ENCODE results near the gene TENM4. TPM values are rescaled to one million over a fixed set of nuclear protein-coding genes. Genes with fewer than 3 reads are reported as not detected.
A peak's percentile ranks its signal among the peaks of the same experiment; 100 is the strongest.

The TENM4 gene
- total RNA-seq, 1 experiment from 2014 or later: 25.0 TPM

DNA sequence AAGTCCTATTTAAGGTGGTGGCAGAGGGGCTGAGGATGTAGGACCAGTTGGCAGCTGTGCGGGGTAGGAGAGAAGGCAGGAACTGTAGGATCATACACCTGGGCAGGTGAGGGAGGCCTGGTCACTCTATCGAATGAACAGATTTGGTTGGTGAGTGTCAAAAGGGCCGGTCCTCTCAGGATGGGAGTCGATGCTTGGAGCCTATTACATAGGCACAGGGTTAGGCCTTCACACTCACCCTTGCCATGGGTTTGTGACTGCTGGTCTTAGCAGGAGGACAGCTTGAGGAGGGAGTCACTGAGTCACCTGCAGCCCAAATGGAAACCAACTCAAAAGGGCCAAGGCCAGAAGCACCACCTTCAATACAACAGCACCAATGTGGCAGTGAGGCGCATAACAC is 786.0 kb downstream of the TENM4 start (continued):
- TF ChIP-seq GRHL2 (CRISPR knock-in tag; IDR thresholded peaks at IDR 0.05; ENCODE audit: insufficient replicate concordance, severe bottlenecking): no peak
- TF ChIP-seq, protein P1, sequence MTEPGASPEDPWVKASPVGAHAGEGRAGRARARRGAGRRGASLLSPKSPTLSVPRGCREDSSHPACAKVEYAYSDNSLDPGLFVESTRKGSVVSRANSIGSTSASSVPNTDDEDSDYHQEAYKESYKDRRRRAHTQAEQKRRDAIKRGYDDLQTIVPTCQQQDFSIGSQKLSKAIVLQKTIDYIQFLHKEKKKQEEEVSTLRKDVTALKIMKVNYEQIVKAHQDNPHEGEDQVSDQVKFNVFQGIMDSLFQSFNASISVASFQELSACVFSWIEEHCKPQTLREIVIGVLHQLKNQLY (CRISPR knock-in tag; IDR thresholded peaks at IDR 0.05): no peak
- TF ChIP-seq GTF2I (CRISPR knock-in tag; conservative IDR thresholded peaks at IDR 0.05): no peak
- TF ChIP-seq, protein P2, sequence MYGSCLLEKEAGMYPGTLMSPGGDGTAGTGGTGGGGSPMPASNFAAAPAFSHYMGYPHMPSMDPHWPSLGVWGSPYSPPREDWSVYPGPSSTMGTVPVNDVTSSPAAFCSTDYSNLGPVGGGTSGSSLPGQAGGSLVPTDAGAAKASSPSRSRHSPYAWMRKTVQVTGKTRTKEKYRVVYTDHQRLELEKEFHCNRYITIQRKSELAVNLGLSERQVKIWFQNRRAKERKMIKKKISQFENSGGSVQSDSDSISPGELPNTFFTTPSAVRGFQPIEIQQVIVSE (CRISPR knock-in tag; IDR thresholded peaks at IDR 0.05; ENCODE audit: borderline replicate concordance): no peak
- TF ChIP-seq JAZF1 (CRISPR knock-in tag; IDR thresholded peaks at IDR 0.05): no peak
- TF ChIP-seq, protein P3, sequence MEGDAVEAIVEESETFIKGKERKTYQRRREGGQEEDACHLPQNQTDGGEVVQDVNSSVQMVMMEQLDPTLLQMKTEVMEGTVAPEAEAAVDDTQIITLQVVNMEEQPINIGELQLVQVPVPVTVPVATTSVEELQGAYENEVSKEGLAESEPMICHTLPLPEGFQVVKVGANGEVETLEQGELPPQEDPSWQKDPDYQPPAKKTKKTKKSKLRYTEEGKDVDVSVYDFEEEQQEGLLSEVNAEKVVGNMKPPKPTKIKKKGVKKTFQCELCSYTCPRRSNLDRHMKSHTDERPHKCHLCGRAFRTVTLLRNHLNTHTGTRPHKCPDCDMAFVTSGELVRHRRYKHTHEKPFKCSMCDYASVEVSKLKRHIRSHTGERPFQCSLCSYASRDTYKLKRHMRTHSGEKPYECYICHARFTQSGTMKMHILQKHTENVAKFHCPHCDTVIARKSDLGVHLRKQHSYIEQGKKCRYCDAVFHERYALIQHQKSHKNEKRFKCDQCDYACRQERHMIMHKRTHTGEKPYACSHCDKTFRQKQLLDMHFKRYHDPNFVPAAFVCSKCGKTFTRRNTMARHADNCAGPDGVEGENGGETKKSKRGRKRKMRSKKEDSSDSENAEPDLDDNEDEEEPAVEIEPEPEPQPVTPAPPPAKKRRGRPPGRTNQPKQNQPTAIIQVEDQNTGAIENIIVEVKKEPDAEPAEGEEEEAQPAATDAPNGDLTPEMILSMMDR (IDR thresholded peaks at IDR 0.05): no peak
- TF ChIP-seq TEAD1 (CRISPR knock-in tag; IDR thresholded peaks at IDR 0.05): no peak
- TF ChIP-seq, protein P4, sequence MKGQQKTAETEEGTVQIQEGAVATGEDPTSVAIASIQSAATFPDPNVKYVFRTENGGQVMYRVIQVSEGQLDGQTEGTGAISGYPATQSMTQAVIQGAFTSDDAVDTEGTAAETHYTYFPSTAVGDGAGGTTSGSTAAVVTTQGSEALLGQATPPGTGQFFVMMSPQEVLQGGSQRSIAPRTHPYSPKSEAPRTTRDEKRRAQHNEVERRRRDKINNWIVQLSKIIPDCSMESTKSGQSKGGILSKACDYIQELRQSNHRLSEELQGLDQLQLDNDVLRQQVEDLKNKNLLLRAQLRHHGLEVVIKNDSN (CRISPR knock-in tag; IDR thresholded peaks at IDR 0.05): no peak
- TF ChIP-seq RELA (CRISPR knock-in tag; IDR thresholded peaks at IDR 0.05; ENCODE audit: borderline replicate concordance): no peak
- TF ChIP-seq, protein P5, sequence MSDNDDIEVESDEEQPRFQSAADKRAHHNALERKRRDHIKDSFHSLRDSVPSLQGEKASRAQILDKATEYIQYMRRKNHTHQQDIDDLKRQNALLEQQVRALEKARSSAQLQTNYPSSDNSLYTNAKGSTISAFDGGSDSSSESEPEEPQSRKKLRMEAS (CRISPR knock-in tag; IDR thresholded peaks at IDR 0.05): no peak
- TF ChIP-seq, protein P6, sequence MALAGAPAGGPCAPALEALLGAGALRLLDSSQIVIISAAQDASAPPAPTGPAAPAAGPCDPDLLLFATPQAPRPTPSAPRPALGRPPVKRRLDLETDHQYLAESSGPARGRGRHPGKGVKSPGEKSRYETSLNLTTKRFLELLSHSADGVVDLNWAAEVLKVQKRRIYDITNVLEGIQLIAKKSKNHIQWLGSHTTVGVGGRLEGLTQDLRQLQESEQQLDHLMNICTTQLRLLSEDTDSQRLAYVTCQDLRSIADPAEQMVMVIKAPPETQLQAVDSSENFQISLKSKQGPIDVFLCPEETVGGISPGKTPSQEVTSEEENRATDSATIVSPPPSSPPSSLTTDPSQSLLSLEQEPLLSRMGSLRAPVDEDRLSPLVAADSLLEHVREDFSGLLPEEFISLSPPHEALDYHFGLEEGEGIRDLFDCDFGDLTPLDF (CRISPR knock-in tag; IDR thresholded peaks at IDR 0.05): no peak

DNA sequence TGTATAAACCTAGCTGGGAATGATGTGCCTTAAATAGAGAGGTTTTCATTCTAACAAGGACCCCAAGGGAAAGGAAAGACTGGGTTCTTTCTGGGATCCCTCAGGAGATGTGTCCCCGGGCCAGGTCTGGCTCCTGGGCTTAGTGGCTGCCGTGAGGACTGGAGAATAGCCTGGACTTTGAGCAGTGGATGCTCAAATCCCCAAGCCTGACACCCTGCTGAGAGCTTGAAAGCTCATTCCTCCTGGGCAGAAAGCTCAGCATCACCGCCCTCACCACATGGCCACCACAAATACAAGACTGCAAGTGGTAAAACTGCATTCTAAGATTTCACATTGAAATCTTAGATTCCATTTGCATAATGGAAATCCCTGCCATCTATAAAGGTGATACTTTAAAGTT is 786.8 kb downstream of the TENM4 start:
- H3K27ac Mint-ChIP-seq: no peak overlapping the region
- DNase-seq (ENCODE audit: low spot score) (no peak), ATAC-seq (peak; percentile 38)
- H3K4me3 Mint-ChIP-seq: no peak overlapping the region
- 0 out of 2 replicates have a peak, but pooled peaks cover 3% of the 10 kb centered on the region for H3K9me3 Mint-ChIP-seq
- no peaks in the 10 kb centered on the region for H3K36me3 Mint-ChIP-seq
- H3K27me3 Mint-ChIP-seq (ENCODE audit: low read depth): no peaks in the 10 kb centered on the region
- H3K4me1 Mint-ChIP-seq: peaks cover 31% of the 10 kb centered on the region
- ChIA-PET CTCF (interaction anchor here (2.3 to 12.8 kb wide), 2 partner anchors 9 to 63 kb away, joined by 8 to 396 read pairs; no protein-coding TSS in a partner anchor), POLR2A (no interaction called here)
- TF ChIP-seq, protein P7, sequence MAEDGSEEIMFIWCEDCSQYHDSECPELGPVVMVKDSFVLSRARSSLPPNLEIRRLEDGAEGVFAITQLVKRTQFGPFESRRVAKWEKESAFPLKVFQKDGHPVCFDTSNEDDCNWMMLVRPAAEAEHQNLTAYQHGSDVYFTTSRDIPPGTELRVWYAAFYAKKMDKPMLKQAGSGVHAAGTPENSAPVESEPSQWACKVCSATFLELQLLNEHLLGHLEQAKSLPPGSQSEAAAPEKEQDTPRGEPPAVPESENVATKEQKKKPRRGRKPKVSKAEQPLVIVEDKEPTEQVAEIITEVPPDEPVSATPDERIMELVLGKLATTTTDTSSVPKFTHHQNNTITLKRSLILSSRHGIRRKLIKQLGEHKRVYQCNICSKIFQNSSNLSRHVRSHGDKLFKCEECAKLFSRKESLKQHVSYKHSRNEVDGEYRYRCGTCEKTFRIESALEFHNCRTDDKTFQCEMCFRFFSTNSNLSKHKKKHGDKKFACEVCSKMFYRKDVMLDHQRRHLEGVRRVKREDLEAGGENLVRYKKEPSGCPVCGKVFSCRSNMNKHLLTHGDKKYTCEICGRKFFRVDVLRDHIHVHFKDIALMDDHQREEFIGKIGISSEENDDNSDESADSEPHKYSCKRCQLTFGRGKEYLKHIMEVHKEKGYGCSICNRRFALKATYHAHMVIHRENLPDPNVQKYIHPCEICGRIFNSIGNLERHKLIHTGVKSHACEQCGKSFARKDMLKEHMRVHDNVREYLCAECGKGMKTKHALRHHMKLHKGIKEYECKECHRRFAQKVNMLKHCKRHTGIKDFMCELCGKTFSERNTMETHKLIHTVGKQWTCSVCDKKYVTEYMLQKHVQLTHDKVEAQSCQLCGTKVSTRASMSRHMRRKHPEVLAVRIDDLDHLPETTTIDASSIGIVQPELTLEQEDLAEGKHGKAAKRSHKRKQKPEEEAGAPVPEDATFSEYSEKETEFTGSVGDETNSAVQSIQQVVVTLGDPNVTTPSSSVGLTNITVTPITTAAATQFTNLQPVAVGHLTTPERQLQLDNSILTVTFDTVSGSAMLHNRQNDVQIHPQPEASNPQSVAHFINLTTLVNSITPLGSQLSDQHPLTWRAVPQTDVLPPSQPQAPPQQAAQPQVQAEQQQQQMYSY (CRISPR knock-in tag; IDR thresholded peaks at IDR 0.05): peak; percentile 38; the same call in 1 of the 2 replicates
- TF ChIP-seq, protein P8, sequence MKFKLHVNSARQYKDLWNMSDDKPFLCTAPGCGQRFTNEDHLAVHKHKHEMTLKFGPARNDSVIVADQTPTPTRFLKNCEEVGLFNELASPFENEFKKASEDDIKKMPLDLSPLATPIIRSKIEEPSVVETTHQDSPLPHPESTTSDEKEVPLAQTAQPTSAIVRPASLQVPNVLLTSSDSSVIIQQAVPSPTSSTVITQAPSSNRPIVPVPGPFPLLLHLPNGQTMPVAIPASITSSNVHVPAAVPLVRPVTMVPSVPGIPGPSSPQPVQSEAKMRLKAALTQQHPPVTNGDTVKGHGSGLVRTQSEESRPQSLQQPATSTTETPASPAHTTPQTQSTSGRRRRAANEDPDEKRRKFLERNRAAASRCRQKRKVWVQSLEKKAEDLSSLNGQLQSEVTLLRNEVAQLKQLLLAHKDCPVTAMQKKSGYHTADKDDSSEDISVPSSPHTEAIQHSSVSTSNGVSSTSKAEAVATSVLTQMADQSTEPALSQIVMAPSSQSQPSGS (CRISPR knock-in tag; IDR thresholded peaks at IDR 0.05; ENCODE audit: borderline replicate concordance, low read depth): no peak
- TF ChIP-seq SMAD3 (CRISPR knock-in tag; IDR thresholded peaks at IDR 0.05; ENCODE audit: borderline replicate concordance) (no peak), TCF7 (CRISPR knock-in tag; IDR thresholded peaks at IDR 0.05; ENCODE audit: low read depth) (no peak)
- TF ChIP-seq, protein P9, sequence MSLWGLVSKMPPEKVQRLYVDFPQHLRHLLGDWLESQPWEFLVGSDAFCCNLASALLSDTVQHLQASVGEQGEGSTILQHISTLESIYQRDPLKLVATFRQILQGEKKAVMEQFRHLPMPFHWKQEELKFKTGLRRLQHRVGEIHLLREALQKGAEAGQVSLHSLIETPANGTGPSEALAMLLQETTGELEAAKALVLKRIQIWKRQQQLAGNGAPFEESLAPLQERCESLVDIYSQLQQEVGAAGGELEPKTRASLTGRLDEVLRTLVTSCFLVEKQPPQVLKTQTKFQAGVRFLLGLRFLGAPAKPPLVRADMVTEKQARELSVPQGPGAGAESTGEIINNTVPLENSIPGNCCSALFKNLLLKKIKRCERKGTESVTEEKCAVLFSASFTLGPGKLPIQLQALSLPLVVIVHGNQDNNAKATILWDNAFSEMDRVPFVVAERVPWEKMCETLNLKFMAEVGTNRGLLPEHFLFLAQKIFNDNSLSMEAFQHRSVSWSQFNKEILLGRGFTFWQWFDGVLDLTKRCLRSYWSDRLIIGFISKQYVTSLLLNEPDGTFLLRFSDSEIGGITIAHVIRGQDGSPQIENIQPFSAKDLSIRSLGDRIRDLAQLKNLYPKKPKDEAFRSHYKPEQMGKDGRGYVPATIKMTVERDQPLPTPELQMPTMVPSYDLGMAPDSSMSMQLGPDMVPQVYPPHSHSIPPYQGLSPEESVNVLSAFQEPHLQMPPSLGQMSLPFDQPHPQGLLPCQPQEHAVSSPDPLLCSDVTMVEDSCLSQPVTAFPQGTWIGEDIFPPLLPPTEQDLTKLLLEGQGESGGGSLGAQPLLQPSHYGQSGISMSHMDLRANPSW (CRISPR knock-in tag; conservative IDR thresholded peaks at IDR 0.05; ENCODE audit: low read depth): no peak
- TF ChIP-seq, protein P10, sequence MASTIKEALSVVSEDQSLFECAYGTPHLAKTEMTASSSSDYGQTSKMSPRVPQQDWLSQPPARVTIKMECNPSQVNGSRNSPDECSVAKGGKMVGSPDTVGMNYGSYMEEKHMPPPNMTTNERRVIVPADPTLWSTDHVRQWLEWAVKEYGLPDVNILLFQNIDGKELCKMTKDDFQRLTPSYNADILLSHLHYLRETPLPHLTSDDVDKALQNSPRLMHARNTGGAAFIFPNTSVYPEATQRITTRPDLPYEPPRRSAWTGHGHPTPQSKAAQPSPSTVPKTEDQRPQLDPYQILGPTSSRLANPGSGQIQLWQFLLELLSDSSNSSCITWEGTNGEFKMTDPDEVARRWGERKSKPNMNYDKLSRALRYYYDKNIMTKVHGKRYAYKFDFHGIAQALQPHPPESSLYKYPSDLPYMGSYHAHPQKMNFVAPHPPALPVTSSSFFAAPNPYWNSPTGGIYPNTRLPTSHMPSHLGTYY (CRISPR knock-in tag; IDR thresholded peaks at IDR 0.05): no peak

Data from WTC11 (cell line).